Gastrocnemius medialis (tissue), 4 donors: ENCODE measurements around the gene C2CD4A. TPM values are rescaled to one million over a fixed set of nuclear protein-coding genes. Genes with fewer than 3 reads are reported as not detected.

Source experiments
- ATAC-seq, 2 donors: fragments of 150-250 bp; one replicate each; pipeline ENCODE4 v1.9.1; 2016
- DNase-seq, 2 donors: peaks; one replicate each; pipeline ENCODE4 v3.0.0-alpha.2; 2019
- H3K27ac ChIP-seq, 4 donors: fragments of 200-600 bp; sonication (generic); 1 replicate in 1 of 4; 2 replicates in 3 of 4; pipeline ENCODE4 v1.5.1; 2016 to 2018; ENCODE audit warnings: mild to moderate bottlenecking in 2 of 4, moderate library complexity in 1 of 4
- H3K27me3 ChIP-seq, 3 donors: fragments of 200-600 bp; sonication (generic) in 2 of 3; 1 replicate in 1 of 3; 2 replicates in 2 of 3; pipeline versions ENCODE4 v1.5.1 to v1.6.0; 2016 to 2019; ENCODE audit warnings: mild to moderate bottlenecking in 1 of 3, moderate library complexity in 1 of 3
- H3K36me3 ChIP-seq, 2 donors: fragments of 200-600 bp; sonication (generic) in 1 of 2; one replicate each; pipeline ENCODE4 v1.5.1; 2017 to 2018
- H3K4me1 ChIP-seq, 2 donors: fragments of 200-600 bp; sonication (generic) in 1 of 2; one replicate each; pipeline ENCODE4 v1.5.1; 2016 to 2017; ENCODE audit warnings: mild to moderate bottlenecking in 2 of 2
- H3K4me3 ChIP-seq, 4 donors: fragments of 200-600 bp; sonication (generic) in 3 of 4; 1 replicate in 1 of 4; 2 replicates in 3 of 4; pipeline ENCODE4 v1.5.1; 2016 to 2019; ENCODE audit warnings: mild to moderate bottlenecking in 2 of 4
- H3K9me3 ChIP-seq, 3 donors: fragments of 200-600 bp; sonication (generic) in 2 of 3; 1 replicate in 1 of 3; 2 replicates in 2 of 3; pipeline ENCODE4 v1.5.1; 2016 to 2019
- CTCF ChIP-seq, 5 experiments: fragments of 450-650 bp in 3 of 5; fragments of 200-600 bp in 2 of 5; sonication (generic) in 2 of 5; IDR thresholded peaks in 4 of 5; conservative IDR thresholded peaks in 1 of 5; 1 replicate in 4 of 5; 2 replicates in 1 of 5; pipeline ENCODE4 v1.5.1; 2016 to 2019; ENCODE audit warnings: antibody characterized with exemption in 5 of 5, mild to moderate bottlenecking in 3 of 5, moderate library complexity in 3 of 5
- POLR2A ChIP-seq, 2 donors: fragments of 450-650 bp; IDR thresholded peaks; one replicate each; pipeline ENCODE4 v1.6.1; 2017; ENCODE audit warnings: antibody characterized with exemption in 2 of 2, mild to moderate bottlenecking in 2 of 2, moderate library complexity in 2 of 2
- in situ Hi-C, 4 donors: fragments of 200-750 bp; cut with MboI; loops; one replicate each; pipeline versions ENCODE4 v1.15.0 to v1.8.0; 2017; ENCODE audit warnings: low sequenced_read_pairs in 4 of 4
- intact Hi-C: fragments of 100-400 bp; cut with DNase I; formaldehyde crosslinking; loops from one replicate; pipeline ENCODE4 v1.15.1; 2023; ENCODE audit warnings: low total_unique reads
- total RNA-seq, 4 donors: library from RNA; depleted of rRNA; stranded (reverse); fragments of >200 nt; gene quantifications; one replicate each; pipeline versions ENCODE4 v1.1.0 to v1.2.3, GENCODE V29; 2016

Gene C2CD4A
- total RNA-seq, 4 donors from 2014 or later = 0.23 to 0.66 (median 0.47) TPM; not detected in 1

DNA sequence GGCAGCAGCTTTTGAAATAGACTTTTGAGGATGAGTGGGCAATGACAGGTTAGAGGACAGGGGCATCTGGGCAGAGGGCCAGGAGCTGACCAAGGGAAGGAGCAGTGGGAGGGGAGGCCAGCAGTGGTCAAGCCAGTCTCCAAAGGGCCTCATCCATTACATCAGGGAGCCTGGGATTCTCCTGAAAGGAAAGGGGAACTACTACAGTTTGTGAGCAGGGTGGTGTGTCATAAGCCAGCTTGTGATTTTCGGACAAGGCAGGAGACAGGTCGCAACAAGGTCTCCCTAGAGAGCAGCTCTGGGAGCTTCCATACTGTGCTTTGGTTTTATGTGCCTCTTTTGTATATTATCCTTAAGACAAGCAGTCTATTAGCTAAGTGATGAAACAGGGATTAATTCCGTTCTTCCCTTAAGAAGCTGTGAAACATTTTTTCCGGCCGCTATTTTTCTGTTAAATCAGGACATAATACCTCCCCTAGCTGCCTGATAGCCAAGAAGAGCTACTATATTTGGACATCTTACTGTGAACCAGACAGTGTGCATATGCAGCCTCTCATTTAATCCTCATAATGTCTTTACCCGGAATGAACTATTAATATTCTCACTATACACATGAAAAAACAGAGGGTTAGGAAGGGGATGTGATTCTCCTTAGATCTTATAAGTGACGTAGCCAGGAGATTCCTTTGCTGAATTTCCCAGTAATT lies 51.9 kb downstream of the C2CD4A start:
- peak overlapping the region; percentile 10 to 54 (median 28) for H3K4me3 ChIP-seq

GRCh38 chr15:62119227-62119864 lies 52.6 kb downstream of the C2CD4A start:
- in situ Hi-C loops (no loop called here), intact Hi-C loops (loop anchor here (10.0 kb wide), 1 partner anchor 55 kb away; the partner anchor contains the start of genes C2CD4A and VPS13C)
- Histone ChIP-seq H3K27ac (peak overlapping the region; percentile 71 to 80 (median 79)), H3K27me3 (no peaks in the 10 kb centered on the region), H3K36me3 (no peaks in the 10 kb centered on the region), H3K4me3 (peak overlapping the region; percentile 10 to 54 (median 28)), H3K4me1 (peaks cover 18 to 20% of the 10 kb centered on the region in 2 donors), H3K9me3 (no peaks in the 10 kb centered on the region)
- TF ChIP-seq CTCF (IDR thresholded peaks at IDR 0.05 in 4 of 5, conservative IDR thresholded peaks at IDR 0.05 in 1 of 5) (no peak), POLR2A (IDR thresholded peaks at IDR 0.05) (peak in 1 of 2 donors; percentile 12)
- peak; percentile 36 to 49 for DNase-seq
- ATAC-seq = peak; percentile 94 to 95

More for the DNA sequence above, 51.9 kb downstream of the C2CD4A start:
- Histone ChIP-seq H3K36me3 (no peaks in the 10 kb centered on the region), H3K4me1 (peaks cover 18 to 21% of the 10 kb centered on the region in 2 donors), H3K9me3 (no peaks in the 10 kb centered on the region), H3K27ac (peak overlapping the region; percentile 71 to 80 (median 79)), H3K27me3 (no peaks in the 10 kb centered on the region)
- no peak for DNase-seq
- TF ChIP-seq POLR2A (IDR thresholded peaks at IDR 0.05) = no peak
- no peak for TF ChIP-seq CTCF (IDR thresholded peaks at IDR 0.05 in 4 of 5, conservative IDR thresholded peaks at IDR 0.05 in 1 of 5)
- intact Hi-C loops = loop anchor here (10.0 kb wide), 1 partner anchor 54 kb away; the partner anchor contains the start of genes C2CD4A and VPS13C
- in situ Hi-C loops = no loop called here
- no peak for ATAC-seq

- Histone ChIP-seq H3K36me3 (no peaks in the 10 kb centered on the region), H3K4me3 (peak overlapping the region in 1 of 4 donors; percentile 54), H3K27ac (peak overlapping the region; percentile 71 to 80 (median 79)), H3K4me1 (peaks cover 18 to 20% of the 10 kb centered on the region in 2 donors), H3K27me3 (no peaks in the 10 kb centered on the region), H3K9me3 (no peaks in the 10 kb centered on the region)
- intact Hi-C loops (loop anchor here (10.0 kb wide), 1 partner anchor 55 kb away; the partner anchor contains the start of genes C2CD4A and VPS13C), in situ Hi-C loops (no loop called here)
- no peak for TF ChIP-seq CTCF (IDR thresholded peaks at IDR 0.05 in 4 of 5, conservative IDR thresholded peaks at IDR 0.05 in 1 of 5)
- no peak for TF ChIP-seq POLR2A (IDR thresholded peaks at IDR 0.05)
- DNase-seq (peak; percentile 38 to 39), ATAC-seq (peak; percentile 62 to 75)
Observed at GRCh38 chr15:62119874-62120273, 53.1 kb downstream of the C2CD4A start.

Other genes starting within 250 kb of the C2CD4A start
- gene VPS13C, start 6.5 kb upstream of the C2CD4A start, total RNA-seq = 10 to 100 TPM; 27.6 to 79.6 (median 30.5) TPM
- 1 to 10 TPM; 1.5 to 3.2 (median 2.2) TPM for gene C2CD4B, start 98.3 kb downstream of the C2CD4A start, total RNA-seq